ENCODE data around the gene DLX2.
"Not testable (repeated sequence)": the region's sequence is repeated elsewhere in the genome, so short reads cannot be mapped to it uniquely, and the experiment has no call there.

DLX2 gene

GRCh38 chr2:172072303-172072702, 30.4 kb downstream of the DLX2 start:
- Histone ChIP-seq H3K27me3 (ENCODE audit: control insufficient read depth, insufficient read depth, low read length) (peaks cover 14% of the 10 kb centered on the region), H3K36me3 (ENCODE audit: control insufficient read depth, insufficient read depth, low read length) (no peaks in the 10 kb centered on the region), H3K9me3 (ENCODE audit: control insufficient read depth, insufficient read depth, low read length) (no peaks in the 10 kb centered on the region), H3K4me1 (ENCODE audit: control insufficient read depth, insufficient read depth, low read length) (no peaks in the 10 kb centered on the region), H3K4me3 (ENCODE audit: low read depth, low read length) (no peak overlapping the region), H3K9ac (ENCODE audit: low read depth, low read length) (no peak overlapping the region)

- no peak overlapping the region for H3K4me3 ChIP-seq (ENCODE audit: low read depth, low read length)
- H3K27me3 ChIP-seq (ENCODE audit: control insufficient read depth, insufficient read depth, low read length), result peaks cover 3% of the 10 kb centered on the region
- H3K4me1 ChIP-seq (ENCODE audit: control insufficient read depth, insufficient read depth, low read length), result no peaks in the 10 kb centered on the region
- H3K9me3 ChIP-seq (ENCODE audit: control insufficient read depth, insufficient read depth, low read length), result no peaks in the 10 kb centered on the region
- H3K36me3 ChIP-seq (ENCODE audit: control insufficient read depth, insufficient read depth, low read length), result no peaks in the 10 kb centered on the region
- no peak overlapping the region for H3K9ac ChIP-seq (ENCODE audit: low read depth, low read length)
Measured at GRCh38 chr2:172070936-172071335, 31.8 kb downstream of the DLX2 start.

GRCh38 chr2:172067905-172068304, 34.8 kb downstream of the DLX2 start:
- H3K4me3 ChIP-seq (ENCODE audit: low read depth, low read length); H3K9ac ChIP-seq (ENCODE audit: low read depth, low read length): not testable (repeated sequence)

DNA sequence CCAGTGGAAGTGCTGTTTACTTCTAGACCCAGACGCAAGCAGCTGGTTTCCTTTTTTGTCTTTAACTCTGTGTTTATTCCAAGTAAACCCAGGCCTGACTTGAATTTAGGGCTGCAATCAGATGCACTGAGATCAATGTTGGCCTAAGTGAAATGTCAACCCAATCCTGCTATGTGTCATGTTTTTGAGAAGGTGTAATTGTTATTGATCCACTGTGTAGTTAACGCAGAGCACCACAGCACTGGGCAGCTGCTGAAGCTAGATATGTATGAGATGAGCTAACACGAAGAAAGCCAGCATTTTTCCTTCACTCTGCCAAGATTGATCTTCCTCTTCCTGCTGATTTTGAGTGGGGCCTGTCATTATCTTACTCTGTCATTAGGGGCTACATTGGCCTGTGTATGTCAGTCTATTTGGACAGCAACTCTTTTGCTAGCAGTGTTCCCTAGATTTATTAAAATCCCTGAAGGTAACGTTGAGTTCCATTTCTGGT, 36.3 kb downstream of the DLX2 start:
- H3K9me3 ChIP-seq (ENCODE audit: control insufficient read depth, insufficient read depth, low read length), result no peaks in the 10 kb centered on the region
- no peaks in the 10 kb centered on the region for H3K27me3 ChIP-seq (ENCODE audit: control insufficient read depth, insufficient read depth, low read length)
- no peaks in the 10 kb centered on the region for H3K4me1 ChIP-seq (ENCODE audit: control insufficient read depth, insufficient read depth, low read length)
- H3K4me3 ChIP-seq (ENCODE audit: low read depth, low read length), result no peak overlapping the region
- no peak overlapping the region for H3K9ac ChIP-seq (ENCODE audit: low read depth, low read length)
- no peaks in the 10 kb centered on the region for H3K36me3 ChIP-seq (ENCODE audit: control insufficient read depth, insufficient read depth, low read length)

More at GRCh38 chr2:172067905-172068304, 34.8 kb downstream of the DLX2 start:
- not testable (repeated sequence) for H3K4me1 ChIP-seq (ENCODE audit: control insufficient read depth, insufficient read depth, low read length); H3K36me3 ChIP-seq (ENCODE audit: control insufficient read depth, insufficient read depth, low read length); H3K9me3 ChIP-seq (ENCODE audit: control insufficient read depth, insufficient read depth, low read length); H3K27me3 ChIP-seq (ENCODE audit: control insufficient read depth, insufficient read depth, low read length)

GRCh38 chr2:172065111-172065510, 37.6 kb downstream of the DLX2 start:
- Histone ChIP-seq H3K9me3 (ENCODE audit: control insufficient read depth, insufficient read depth, low read length) (no peaks in the 10 kb centered on the region), H3K27me3 (ENCODE audit: control insufficient read depth, insufficient read depth, low read length) (no peaks in the 10 kb centered on the region), H3K36me3 (ENCODE audit: control insufficient read depth, insufficient read depth, low read length) (no peaks in the 10 kb centered on the region), H3K9ac (ENCODE audit: low read depth, low read length) (no peak overlapping the region), H3K4me1 (ENCODE audit: control insufficient read depth, insufficient read depth, low read length) (no peaks in the 10 kb centered on the region), H3K4me3 (ENCODE audit: low read depth, low read length) (no peak overlapping the region)

DNA sequence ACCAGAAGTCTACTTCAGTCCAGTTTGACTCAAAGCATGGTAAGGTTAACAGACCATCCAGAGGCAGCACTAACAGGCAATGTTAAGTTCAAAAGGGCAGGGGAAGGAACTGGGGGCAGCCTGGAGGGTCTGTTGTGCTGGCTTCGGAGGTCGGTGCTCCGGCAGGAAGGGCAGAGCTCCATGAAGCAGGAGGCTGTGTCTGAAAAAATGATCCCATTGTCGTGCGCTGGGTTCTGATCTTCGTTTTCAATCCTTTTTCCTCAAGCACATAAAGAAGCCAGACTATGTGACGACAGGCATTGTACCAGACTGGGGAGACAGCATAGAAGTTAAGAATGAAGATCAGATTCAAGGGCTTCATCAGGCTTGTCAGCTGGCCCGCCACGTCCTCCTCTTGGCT, 39.3 kb downstream of the DLX2 start:
- H3K4me3 ChIP-seq (ENCODE audit: low read depth, low read length), result no peak overlapping the region
- no peaks in the 10 kb centered on the region for H3K36me3 ChIP-seq (ENCODE audit: control insufficient read depth, insufficient read depth, low read length)
- no peaks in the 10 kb centered on the region for H3K4me1 ChIP-seq (ENCODE audit: control insufficient read depth, insufficient read depth, low read length)
- no peaks in the 10 kb centered on the region for H3K9me3 ChIP-seq (ENCODE audit: control insufficient read depth, insufficient read depth, low read length)
- no peak overlapping the region for H3K9ac ChIP-seq (ENCODE audit: low read depth, low read length)
- H3K27me3 ChIP-seq (ENCODE audit: control insufficient read depth, insufficient read depth, low read length), result no peaks in the 10 kb centered on the region

DNA sequence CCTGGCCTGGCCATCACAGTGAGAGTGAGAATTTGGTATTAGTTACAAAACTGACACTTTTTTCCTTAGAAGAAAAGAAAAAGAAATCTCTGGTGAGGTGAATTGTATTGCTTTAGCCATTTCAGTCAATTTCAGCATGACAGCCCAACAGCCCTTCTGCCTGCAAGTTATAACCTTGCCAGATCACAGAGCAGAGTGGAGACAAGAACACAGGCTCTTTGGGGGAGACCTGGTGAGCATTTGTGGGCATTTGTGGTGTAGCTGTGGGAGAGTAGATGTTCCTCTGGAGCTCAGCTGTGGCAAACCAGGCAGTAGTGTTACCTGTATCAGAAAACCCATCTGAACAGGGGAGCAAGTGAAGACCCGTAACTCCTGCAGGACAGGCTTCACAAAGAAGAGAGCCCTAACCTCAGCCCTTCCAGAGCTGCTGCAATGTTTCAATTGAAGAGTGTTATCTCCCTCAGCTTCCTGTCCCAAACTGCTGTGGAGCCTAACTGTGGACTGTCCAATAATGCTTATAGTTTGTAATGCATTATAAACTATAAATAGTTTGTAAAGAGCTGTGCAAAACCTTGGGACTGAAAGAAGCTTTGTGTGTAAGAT, 40.2 kb downstream of the DLX2 start:
- Histone ChIP-seq H3K4me3 (ENCODE audit: low read depth, low read length) (no peak overlapping the region), H3K9me3 (ENCODE audit: control insufficient read depth, insufficient read depth, low read length) (no peaks in the 10 kb centered on the region), H3K27me3 (ENCODE audit: control insufficient read depth, insufficient read depth, low read length) (no peaks in the 10 kb centered on the region), H3K36me3 (ENCODE audit: control insufficient read depth, insufficient read depth, low read length) (no peaks in the 10 kb centered on the region), H3K4me1 (ENCODE audit: control insufficient read depth, insufficient read depth, low read length) (no peaks in the 10 kb centered on the region), H3K9ac (ENCODE audit: low read depth, low read length) (no peak overlapping the region)

DNA sequence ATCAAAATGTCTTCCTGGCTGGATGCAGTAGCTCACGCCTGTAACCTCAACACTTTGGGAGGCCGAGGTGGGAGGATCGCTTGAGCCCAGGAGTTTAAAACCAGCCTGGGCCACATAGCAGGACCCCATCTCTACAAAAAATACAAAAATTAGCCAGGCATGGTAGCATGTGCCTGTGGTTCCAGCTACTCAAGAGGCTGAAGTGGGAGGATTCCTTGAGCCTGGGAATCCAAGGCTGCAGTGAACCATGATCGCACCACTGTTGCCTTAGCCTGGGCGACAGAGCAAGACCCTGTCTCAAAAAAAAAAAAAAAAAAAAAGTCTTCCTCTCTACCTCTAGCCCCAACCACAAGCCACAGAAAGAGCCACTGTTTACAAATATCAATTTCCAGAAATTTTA, 42.6 kb downstream of the DLX2 start:
- not testable (repeated sequence) for H3K36me3 ChIP-seq (ENCODE audit: control insufficient read depth, insufficient read depth, low read length); H3K9ac ChIP-seq (ENCODE audit: low read depth, low read length); H3K9me3 ChIP-seq (ENCODE audit: control insufficient read depth, insufficient read depth, low read length); H3K4me3 ChIP-seq (ENCODE audit: low read depth, low read length); H3K4me1 ChIP-seq (ENCODE audit: control insufficient read depth, insufficient read depth, low read length); H3K27me3 ChIP-seq (ENCODE audit: control insufficient read depth, insufficient read depth, low read length)

- Histone ChIP-seq H3K4me3 (ENCODE audit: low read depth, low read length) (no peak overlapping the region), H3K9me3 (ENCODE audit: control insufficient read depth, insufficient read depth, low read length) (no peaks in the 10 kb centered on the region), H3K9ac (ENCODE audit: low read depth, low read length) (no peak overlapping the region), H3K36me3 (ENCODE audit: control insufficient read depth, insufficient read depth, low read length) (no peaks in the 10 kb centered on the region), H3K27me3 (ENCODE audit: control insufficient read depth, insufficient read depth, low read length) (no peaks in the 10 kb centered on the region), H3K4me1 (ENCODE audit: control insufficient read depth, insufficient read depth, low read length) (no peaks in the 10 kb centered on the region)
Measured at GRCh38 chr2:172058660-172059059, 44.0 kb downstream of the DLX2 start.

DNA sequence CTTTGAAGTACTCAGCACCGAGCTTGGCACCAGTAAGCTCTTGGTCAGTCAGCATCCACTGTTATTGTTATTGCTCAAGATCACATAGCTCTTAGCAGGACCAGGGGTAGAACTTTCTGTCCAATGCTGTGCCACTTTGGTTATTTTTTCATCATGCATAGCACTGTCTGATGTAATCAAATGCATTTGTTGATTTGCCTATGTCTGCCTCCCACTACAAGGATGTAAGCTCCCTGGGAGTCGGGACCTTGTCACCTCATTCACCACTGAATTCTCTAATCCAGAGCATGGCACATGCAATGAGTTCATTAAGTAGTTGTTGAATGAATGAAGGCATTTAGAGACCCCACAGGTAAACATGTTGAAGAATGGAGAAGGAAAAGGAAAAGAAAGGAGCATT, 46.4 kb downstream of the DLX2 start:
- Histone ChIP-seq H3K4me1 (ENCODE audit: control insufficient read depth, insufficient read depth, low read length) (no peaks in the 10 kb centered on the region), H3K9ac (ENCODE audit: low read depth, low read length) (peak overlapping the region; percentile 10), H3K27me3 (ENCODE audit: control insufficient read depth, insufficient read depth, low read length) (no peaks in the 10 kb centered on the region), H3K4me3 (ENCODE audit: low read depth, low read length) (no peak overlapping the region), H3K36me3 (ENCODE audit: control insufficient read depth, insufficient read depth, low read length) (no peaks in the 10 kb centered on the region), H3K9me3 (ENCODE audit: control insufficient read depth, insufficient read depth, low read length) (no peaks in the 10 kb centered on the region)

GRCh38 chr2:172053486-172053885, 49.2 kb downstream of the DLX2 start:
- Histone ChIP-seq H3K27me3 (ENCODE audit: control insufficient read depth, insufficient read depth, low read length) (no peaks in the 10 kb centered on the region), H3K9me3 (ENCODE audit: control insufficient read depth, insufficient read depth, low read length) (no peaks in the 10 kb centered on the region), H3K36me3 (ENCODE audit: control insufficient read depth, insufficient read depth, low read length) (no peaks in the 10 kb centered on the region), H3K4me3 (ENCODE audit: low read depth, low read length) (no peak overlapping the region), H3K9ac (ENCODE audit: low read depth, low read length) (no peak overlapping the region), H3K4me1 (ENCODE audit: control insufficient read depth, insufficient read depth, low read length) (no peaks in the 10 kb centered on the region)

DNA sequence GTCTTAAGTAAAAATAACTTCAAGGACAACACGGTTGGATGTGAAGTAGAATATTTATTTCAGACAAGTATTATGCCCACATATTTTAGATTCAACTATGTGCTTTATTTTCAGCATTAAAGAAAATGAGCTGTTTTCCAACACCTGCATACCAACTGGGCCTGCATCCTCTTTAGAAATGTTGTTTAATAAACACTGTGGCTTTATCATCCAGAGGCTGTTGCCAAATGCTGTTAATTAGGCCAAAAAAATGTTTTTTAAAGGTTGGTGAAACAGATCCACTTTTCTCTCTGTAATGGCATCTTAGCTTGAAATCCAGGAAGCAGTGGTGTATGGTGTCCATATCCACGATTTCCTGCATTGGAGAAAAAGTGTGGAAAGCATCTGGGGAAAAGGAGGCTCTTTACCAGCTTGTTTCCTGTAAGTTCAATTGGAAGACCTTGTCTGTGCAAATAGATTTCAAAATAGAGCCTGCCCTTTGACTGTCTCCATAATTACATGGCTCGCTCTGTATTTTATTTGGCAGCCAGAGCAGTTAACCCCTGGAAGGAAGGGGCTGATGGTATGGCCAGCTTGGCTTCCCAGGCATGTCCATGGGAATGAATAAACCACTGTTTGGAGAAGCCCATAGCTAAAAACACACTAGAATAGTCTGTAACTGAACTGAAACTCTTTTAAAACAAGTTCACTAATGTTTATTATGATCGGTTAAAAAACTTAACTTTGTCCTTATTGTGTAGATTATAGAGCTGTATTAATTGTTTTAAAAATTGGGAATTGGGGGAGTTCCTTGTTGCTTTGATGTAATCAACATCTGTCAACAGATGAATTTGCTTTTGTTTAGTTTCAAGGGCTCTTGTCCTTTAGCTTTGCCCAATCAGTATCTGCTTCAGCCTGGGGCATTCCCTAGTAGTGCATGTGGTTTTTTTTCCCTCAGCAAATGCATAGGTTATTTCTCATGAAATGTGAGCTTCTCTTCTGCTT, 50.4 kb downstream of the DLX2 start:
- H3K9ac ChIP-seq (ENCODE audit: low read depth, low read length), result no peak overlapping the region
- no peaks in the 10 kb centered on the region for H3K27me3 ChIP-seq (ENCODE audit: control insufficient read depth, insufficient read depth, low read length)
- no peaks in the 10 kb centered on the region for H3K4me1 ChIP-seq (ENCODE audit: control insufficient read depth, insufficient read depth, low read length)
- no peak overlapping the region for H3K4me3 ChIP-seq (ENCODE audit: low read depth, low read length)
- no peaks in the 10 kb centered on the region for H3K9me3 ChIP-seq (ENCODE audit: control insufficient read depth, insufficient read depth, low read length)
- H3K36me3 ChIP-seq (ENCODE audit: control insufficient read depth, insufficient read depth, low read length), result no peaks in the 10 kb centered on the region
